PFSK-1 (cell line): Measurements from ENCODE around the gene LPCAT4.

Source experiments
- FOXP2 ChIP-seq: optimal IDR thresholded peaks from 2 replicates; pipeline ENCODE3; 2011; ENCODE audit warnings: borderline replicate concordance, control low read depth, inconsistent platforms; ENCODE audit not compliant: insufficient read depth; ENCODE audit errors: extremely low read length, extremely low read depth
- POLR2AphosphoS5 ChIP-seq: IDR thresholded peaks from 2 replicates; pipeline ENCODE4 v1.6.1; 2012; ENCODE audit warnings: low read depth, mild to moderate bottlenecking, control low read depth, low read length, moderate library complexity
- REST ChIP-seq, 2 experiments: IDR thresholded peaks; 2 replicates each; pipeline versions ENCODE4 v1.6.1 to v1.8.0; 2011 to 2012; ENCODE audit warnings: low read depth in 2 of 2, low read length in 2 of 2, control low read depth in 1 of 2, inconsistent platforms in 1 of 2, mild to moderate bottlenecking in 1 of 2, moderate library complexity in 1 of 2; ENCODE audit not compliant: insufficient read depth in 1 of 2
- SIN3A ChIP-seq: IDR thresholded peaks from 2 replicates; pipeline ENCODE4 v1.6.1; 2012; ENCODE audit warnings: mild to moderate bottlenecking, low read length, moderate library complexity, borderline replicate concordance; ENCODE audit not compliant: insufficient read depth
- TAF1 ChIP-seq: IDR thresholded peaks from 2 replicates; pipeline ENCODE4 v1.6.1; 2012; ENCODE audit warnings: low read length, control low read depth, borderline replicate concordance; ENCODE audit not compliant: insufficient read depth

Gene LPCAT4

GRCh38 chr15:34336991-34337556 is 29.9 kb downstream of the LPCAT4 start:
- TF ChIP-seq POLR2AphosphoS5 (no peak), SIN3A (no peak)

- TF ChIP-seq TAF1, result no peak
- TF ChIP-seq POLR2AphosphoS5, result no peak
- TF ChIP-seq SIN3A, result no peak
- TF ChIP-seq REST (IDR thresholded peaks at IDR 0.05; ENCODE audit: insufficient read depth in 1 of 2, low read depth in 2 of 2, low read length in 2 of 2), result no peak
- TF ChIP-seq FOXP2, result no peak
Observed at GRCh38 chr15:34336231-34336990, 30.6 kb downstream of the LPCAT4 start.

DNA sequence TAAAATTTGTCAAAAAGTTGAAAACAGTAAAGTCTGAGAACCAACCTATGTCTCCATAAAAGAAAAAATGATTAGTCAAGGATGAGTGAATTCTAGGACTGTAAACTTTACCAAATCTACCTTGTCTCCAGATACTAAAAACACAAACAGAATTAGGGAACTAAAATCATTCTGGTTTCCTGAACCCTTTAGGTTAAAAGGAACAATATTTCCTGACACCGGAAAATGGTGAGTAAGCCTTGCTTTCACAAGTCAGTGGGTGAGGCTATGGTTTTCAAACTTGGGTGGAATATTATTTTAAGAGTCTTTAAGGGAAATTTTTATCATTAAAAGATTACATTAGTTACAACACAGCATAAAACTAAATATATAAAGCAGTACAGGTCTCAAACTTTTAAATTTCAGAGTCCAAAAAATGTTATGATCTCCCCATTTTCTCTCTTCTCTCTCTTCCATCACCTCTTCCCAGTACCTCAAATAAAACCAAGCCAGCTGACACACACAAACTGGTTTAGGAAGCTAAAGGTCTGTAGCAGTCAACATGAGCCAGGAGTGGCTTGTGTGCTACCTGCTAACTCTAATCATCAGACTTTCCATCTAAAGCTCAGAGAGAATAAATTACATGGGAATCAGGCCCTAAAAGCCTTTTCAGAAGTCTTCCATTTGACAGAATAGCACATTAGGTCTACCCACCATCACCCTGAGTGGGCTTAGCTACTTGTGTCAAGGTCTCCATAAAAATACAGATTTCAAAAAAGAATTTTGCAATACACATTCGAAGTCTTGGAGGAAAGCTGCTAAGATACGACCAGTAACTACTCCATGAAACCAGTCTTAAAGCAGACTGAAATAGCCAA is 31.6 kb downstream of the LPCAT4 start:
- TF ChIP-seq FOXP2, result no peak
- no peak for TF ChIP-seq POLR2AphosphoS5
- no peak for TF ChIP-seq REST (IDR thresholded peaks at IDR 0.05; ENCODE audit: insufficient read depth in 1 of 2, low read depth in 2 of 2, low read length in 2 of 2)

- no peak for TF ChIP-seq REST (IDR thresholded peaks at IDR 0.05; ENCODE audit: insufficient read depth in 1 of 2, low read depth in 2 of 2, low read length in 2 of 2)
- TF ChIP-seq SIN3A, result no peak
- TF ChIP-seq POLR2AphosphoS5, result no peak
- TF ChIP-seq FOXP2, result no peak
Observed at GRCh38 chr15:34334672-34335071, 32.3 kb downstream of the LPCAT4 start.

- no peak for TF ChIP-seq TAF1
Observed at GRCh38 chr15:34332553-34333120, 34.4 kb downstream of the LPCAT4 start.

DNA sequence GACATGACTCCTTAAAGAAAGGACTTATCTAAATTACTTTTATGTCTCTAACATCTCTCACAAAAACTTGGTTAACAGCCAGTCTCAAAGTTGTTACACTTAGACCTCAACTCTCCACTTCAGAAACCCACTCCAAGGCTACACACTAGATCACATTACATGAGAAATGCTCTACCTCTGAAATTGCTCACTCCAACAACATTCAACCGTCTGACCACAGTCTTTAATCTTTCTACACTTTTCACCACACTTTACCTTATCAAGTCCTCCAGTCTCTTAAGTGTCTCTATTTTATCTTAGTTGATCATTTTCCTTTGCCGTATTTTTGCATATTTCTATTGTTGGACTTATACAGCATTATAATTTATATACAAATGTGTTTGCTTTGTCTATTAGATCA is 35.2 kb downstream of the LPCAT4 start:
- TF ChIP-seq TAF1 (no peak), SIN3A (no peak), REST (IDR thresholded peaks at IDR 0.05; ENCODE audit: insufficient read depth in 1 of 2, low read depth in 2 of 2, low read length in 2 of 2) (no peak), FOXP2 (no peak), POLR2AphosphoS5 (no peak)
